Dendritic cell treated with granulocyte-macrophage colony-stimulating factor and Interleukin-4, amounts not matched to agents 40 ng/mL and 50 ng/mL, for 4 days (primary cell): ENCODE results near the gene PDXDC1.
A peak's percentile ranks its signal among the peaks of the same experiment; 100 is the strongest.
"Not testable (repeated sequence)": the region's sequence is repeated elsewhere in the genome, so short reads cannot be mapped to it uniquely, and the experiment has no call there.

Experiments used
- H3K27ac Mint-ChIP-seq: one replicate; pipeline ENCODE4 v1.8.0; 2022; ENCODE audit warnings: mild to moderate bottlenecking, mixed read lengths
- H3K27me3 Mint-ChIP-seq: one replicate; pipeline ENCODE4 v1.8.0; 2022; ENCODE audit warnings: mild to moderate bottlenecking, mixed read lengths
- H3K36me3 Mint-ChIP-seq: one replicate; pipeline ENCODE4 v1.8.0; 2022; ENCODE audit warnings: low read depth, mixed read lengths
- H3K4me1 Mint-ChIP-seq: one replicate; pipeline ENCODE4 v1.8.0; 2022; ENCODE audit warnings: low read depth, mixed read lengths
- H3K4me3 Mint-ChIP-seq: one replicate; pipeline ENCODE4 v1.8.0; 2022; ENCODE audit warnings: mild to moderate bottlenecking, moderate library complexity, mixed read lengths
- H3K9me3 Mint-ChIP-seq: one replicate; pipeline ENCODE4 v1.8.0; 2022; ENCODE audit warnings: mixed read lengths
- intact Hi-C: fragments of 100-400 bp; cut with micrococcal nuclease; formaldehyde crosslinking; loops from one replicate; pipeline ENCODE4 v1.15.0; 2022

The PDXDC1 gene

GRCh38 chr16:15031586-15031985 lies 56.8 kb downstream of the PDXDC1 start:
- H3K27ac Mint-ChIP-seq = peak overlapping the region; percentile 73
- peaks cover 27% of the 10 kb centered on the region for H3K4me1 Mint-ChIP-seq
- peaks cover 96% of the 10 kb centered on the region for H3K36me3 Mint-ChIP-seq
- intact Hi-C loops = no loop called here
- no peaks in the 10 kb centered on the region for H3K27me3 Mint-ChIP-seq
- no peaks in the 10 kb centered on the region for H3K9me3 Mint-ChIP-seq
- no peak overlapping the region for H3K4me3 Mint-ChIP-seq

GRCh38 chr16:15032547-15033308 lies 57.9 kb downstream of the PDXDC1 start:
- H3K27me3 Mint-ChIP-seq = no peaks in the 10 kb centered on the region
- intact Hi-C loops = no loop called here
- peak overlapping the region; percentile 73 for H3K27ac Mint-ChIP-seq
- peaks cover 19% of the 10 kb centered on the region for H3K4me1 Mint-ChIP-seq
- H3K36me3 Mint-ChIP-seq = peaks cover 96% of the 10 kb centered on the region
- no peak overlapping the region for H3K4me3 Mint-ChIP-seq
- no peaks in the 10 kb centered on the region for H3K9me3 Mint-ChIP-seq

- intact Hi-C loops = no loop called here
These were observed 58.5 kb downstream of the PDXDC1 start for GRCh38 chr16:15033309-15033707.

GRCh38 chr16:15034266-15035162 lies 59.7 kb downstream of the PDXDC1 start:
- peaks cover 96% of the 10 kb centered on the region for H3K36me3 Mint-ChIP-seq
- no peaks in the 10 kb centered on the region for H3K9me3 Mint-ChIP-seq
- H3K27me3 Mint-ChIP-seq = no peaks in the 10 kb centered on the region
- H3K4me1 Mint-ChIP-seq = peaks cover 13% of the 10 kb centered on the region
- H3K4me3 Mint-ChIP-seq = no peak overlapping the region
- intact Hi-C loops = no loop called here
- peak overlapping the region; percentile 59 for H3K27ac Mint-ChIP-seq

More at GRCh38 chr16:15033309-15033707, 58.5 kb downstream of the PDXDC1 start:
- Mint-ChIP-seq H3K9me3 (no peaks in the 10 kb centered on the region), H3K4me3 (no peak overlapping the region), H3K27me3 (no peaks in the 10 kb centered on the region), H3K36me3 (peaks cover 96% of the 10 kb centered on the region), H3K27ac (no peak overlapping the region), H3K4me1 (peaks cover 13% of the 10 kb centered on the region)

GRCh38 chr16:15035163-15035729 lies 60.4 kb downstream of the PDXDC1 start:
- Mint-ChIP-seq H3K4me3 (no peak overlapping the region), H3K27ac (peak overlapping the region; percentile 59), H3K36me3 (peaks cover 98% of the 10 kb centered on the region), H3K9me3 (no peaks in the 10 kb centered on the region), H3K27me3 (no peaks in the 10 kb centered on the region), H3K4me1 (peaks cover 13% of the 10 kb centered on the region)
- intact Hi-C loops = no loop called here

- Mint-ChIP-seq H3K9me3 (no peaks in the 10 kb centered on the region), H3K4me3 (no peak overlapping the region)
These were observed 62.2 kb downstream of the PDXDC1 start for GRCh38 chr16:15037003-15037402.

GRCh38 chr16:15037745-15038144 lies 62.9 kb downstream of the PDXDC1 start:
- intact Hi-C loops = no loop called here
- Mint-ChIP-seq H3K27me3 (no peaks in the 10 kb centered on the region), H3K9me3 (no peaks in the 10 kb centered on the region), H3K4me1 (peaks cover 15% of the 10 kb centered on the region), H3K27ac (no peak overlapping the region), H3K36me3 (peaks cover 89% of the 10 kb centered on the region), H3K4me3 (no peak overlapping the region)

More at GRCh38 chr16:15037003-15037402, 62.2 kb downstream of the PDXDC1 start:
- Mint-ChIP-seq H3K36me3 (peaks cover 91% of the 10 kb centered on the region), H3K4me1 (peaks cover 10% of the 10 kb centered on the region), H3K27ac (no peak overlapping the region), H3K27me3 (no peaks in the 10 kb centered on the region)
- intact Hi-C loops = no loop called here

- intact Hi-C loops = no loop called here
- no peaks in the 10 kb centered on the region for H3K9me3 Mint-ChIP-seq
- no peak overlapping the region for H3K27ac Mint-ChIP-seq
- no peaks in the 10 kb centered on the region for H3K27me3 Mint-ChIP-seq
- H3K4me1 Mint-ChIP-seq = peaks cover 15% of the 10 kb centered on the region
- H3K4me3 Mint-ChIP-seq = no peak overlapping the region
- H3K36me3 Mint-ChIP-seq = peaks cover 89% of the 10 kb centered on the region
These were observed 63.9 kb downstream of the PDXDC1 start for GRCh38 chr16:15038689-15039088.

GRCh38 chr16:15041271-15042004 lies 66.6 kb downstream of the PDXDC1 start:
- Mint-ChIP-seq H3K27ac (peak overlapping the region; percentile 84), H3K4me3 (peak overlapping the region; percentile 46), H3K36me3 (peaks cover 89% of the 10 kb centered on the region), H3K27me3 (no peaks in the 10 kb centered on the region), H3K4me1 (peaks cover 15% of the 10 kb centered on the region), H3K9me3 (no peaks in the 10 kb centered on the region)
- intact Hi-C loops = loop anchor here (1.0 kb wide), 1 partner anchor 14 kb away; no protein-coding TSS in a partner anchor

- Mint-ChIP-seq H3K4me1 (peaks cover 21% of the 10 kb centered on the region), H3K36me3 (peaks cover 84% of the 10 kb centered on the region), H3K27ac (no peak overlapping the region), H3K27me3 (no peaks in the 10 kb centered on the region), H3K4me3 (no peak overlapping the region), H3K9me3 (no peaks in the 10 kb centered on the region)
- intact Hi-C loops = no loop called here
These were observed 68.5 kb downstream of the PDXDC1 start for GRCh38 chr16:15043344-15043743.

- intact Hi-C loops = no loop called here
- H3K4me3 Mint-ChIP-seq = no peak overlapping the region
- H3K4me1 Mint-ChIP-seq = peaks cover 21% of the 10 kb centered on the region
- H3K9me3 Mint-ChIP-seq = no peaks in the 10 kb centered on the region
- H3K27ac Mint-ChIP-seq = no peak overlapping the region
- H3K27me3 Mint-ChIP-seq = no peaks in the 10 kb centered on the region
- peaks cover 75% of the 10 kb centered on the region for H3K36me3 Mint-ChIP-seq
These were observed 69.5 kb downstream of the PDXDC1 start for GRCh38 chr16:15044286-15044685.

- Mint-ChIP-seq H3K27ac (peak overlapping the region; percentile 4), H3K36me3 (peaks cover 67% of the 10 kb centered on the region)
- H3K9me3 Mint-ChIP-seq = not testable (repeated sequence)
These were observed 70.4 kb downstream of the PDXDC1 start for GRCh38 chr16:15045270-15045669.

GRCh38 chr16:15046692-15047376 lies 72.0 kb downstream of the PDXDC1 start:
- Mint-ChIP-seq H3K4me1 (peaks cover 24% of the 10 kb centered on the region), H3K27ac (no peak overlapping the region), H3K9me3 (no peaks in the 10 kb centered on the region), H3K27me3 (no peaks in the 10 kb centered on the region), H3K4me3 (no peak overlapping the region), H3K36me3 (peaks cover 69% of the 10 kb centered on the region)
- intact Hi-C loops = no loop called here

More at GRCh38 chr16:15045270-15045669, 70.4 kb downstream of the PDXDC1 start:
- intact Hi-C loops, H3K27me3 Mint-ChIP-seq, H3K4me3 Mint-ChIP-seq: not testable (repeated sequence)
- peaks cover 21% of the 10 kb centered on the region for H3K4me1 Mint-ChIP-seq
